ENCODE measurements around the gene BAIAP2L1. TPM values are rescaled to one million over a fixed set of nuclear protein-coding genes. Genes with fewer than 3 reads are reported as not detected.
"Not testable (repeated sequence)": the region's sequence is repeated elsewhere in the genome, so short reads cannot be mapped to it uniquely, and the experiment has no call there.

BAIAP2L1 gene
- total RNA-seq, 4 donors from 2014 or later: 15.3 to 28.2 (median 19.8) TPM

GRCh38 chr7:98317366-98318040 lies 83.4 kb downstream of the BAIAP2L1 start:
- Histone ChIP-seq H3K4me3 (replicated peaks in 1 of 3) (no peak overlapping the region), H3K27ac (no peak overlapping the region), H3K36me3 (no peaks in the 10 kb centered on the region), H3K4me1 (no peaks in the 10 kb centered on the region), H3K9me3 (no peaks in the 10 kb centered on the region), H3K27me3 (no peaks in the 10 kb centered on the region)
- intact Hi-C loops (cut with DNase I): no loop called here
- no peak for DNase-seq
- 95% methylated on average over 14 of the region's 14 CpGs for WGBS, 2 donors
- no peak for TF ChIP-seq CTCF (IDR thresholded peaks at IDR 0.05)
- TF ChIP-seq POLR2A (IDR thresholded peaks at IDR 0.05): no peak

- intact Hi-C loops (cut with DNase I); DNase-seq; H3K36me3 ChIP-seq; H3K9me3 ChIP-seq; H3K4me3 ChIP-seq (replicated peaks in 1 of 3); H3K4me1 ChIP-seq; H3K27ac ChIP-seq; H3K27me3 ChIP-seq: not testable (repeated sequence)
- WGBS, 2 donors: 92 to 98% methylated on average over 4 of the region's 4 CpGs
These were observed 84.8 kb downstream of the BAIAP2L1 start for GRCh38 chr7:98315994-98316527.

GRCh38 chr7:98315318-98315993 lies 85.4 kb downstream of the BAIAP2L1 start:
- Histone ChIP-seq H3K27ac (no peak overlapping the region), H3K27me3 (no peaks in the 10 kb centered on the region), H3K9me3 (no peaks in the 10 kb centered on the region), H3K4me3 (replicated peaks in 1 of 3) (no peak overlapping the region), H3K4me1 (no peaks in the 10 kb centered on the region), H3K36me3 (no peaks in the 10 kb centered on the region)
- no peak for TF ChIP-seq CTCF (IDR thresholded peaks at IDR 0.05)
- TF ChIP-seq POLR2A (IDR thresholded peaks at IDR 0.05): no peak
- intact Hi-C loops (cut with DNase I): no loop called here
- 78 to 86% methylated on average over 13 of the region's 13 CpGs for WGBS, 2 donors
- no peak for DNase-seq

- Histone ChIP-seq H3K4me3 (replicated peaks in 1 of 3) (no peak overlapping the region), H3K4me1 (no peaks in the 10 kb centered on the region), H3K27ac (no peak overlapping the region), H3K27me3 (no peaks in the 10 kb centered on the region), H3K9me3 (no peaks in the 10 kb centered on the region), H3K36me3 (peaks cover 4 to 5% of the 10 kb centered on the region in 2 donors)
- intact Hi-C loops (cut with DNase I): no loop called here
- DNase-seq: no peak
- WGBS, 2 donors: 92 to 93% methylated on average over 11 of the region's 11 CpGs
- TF ChIP-seq POLR2A (IDR thresholded peaks at IDR 0.05) (no peak), CTCF (IDR thresholded peaks at IDR 0.05) (no peak)
These were observed 86.4 kb downstream of the BAIAP2L1 start for GRCh38 chr7:98314469-98314868.

- Histone ChIP-seq H3K9me3 (no peaks in the 10 kb centered on the region), H3K4me3 (replicated peaks in 1 of 3) (no peak overlapping the region), H3K27me3 (no peaks in the 10 kb centered on the region), H3K27ac (no peak overlapping the region), H3K4me1 (no peaks in the 10 kb centered on the region), H3K36me3 (peaks cover 20 to 23% of the 10 kb centered on the region in 2 donors)
- 85% methylated on average over 7 of the region's 7 CpGs for WGBS, 2 donors
- DNase-seq: no peak
- TF ChIP-seq CTCF (IDR thresholded peaks at IDR 0.05) (no peak), POLR2A (IDR thresholded peaks at IDR 0.05) (no peak)
- intact Hi-C loops (cut with DNase I): no loop called here
These were observed 88.7 kb downstream of the BAIAP2L1 start for GRCh38 chr7:98312201-98312600.

All from thyroid gland (tissue), 4 donors.